HG02970 (cell line): ENCODE data around the gene CLVS2.

ENCODE experiments used
- ATAC-seq: cut with Tn5 transposase; IDR thresholded peaks from one replicate; pipeline ENCODE4 v1.9.1; 2021; ENCODE audit warnings: mild to moderate bottlenecking, moderate library complexity, moderate number of reproducible peaks; ENCODE audit not compliant: unreplicated experiment, low FRiP score

Gene CLVS2

DNA sequence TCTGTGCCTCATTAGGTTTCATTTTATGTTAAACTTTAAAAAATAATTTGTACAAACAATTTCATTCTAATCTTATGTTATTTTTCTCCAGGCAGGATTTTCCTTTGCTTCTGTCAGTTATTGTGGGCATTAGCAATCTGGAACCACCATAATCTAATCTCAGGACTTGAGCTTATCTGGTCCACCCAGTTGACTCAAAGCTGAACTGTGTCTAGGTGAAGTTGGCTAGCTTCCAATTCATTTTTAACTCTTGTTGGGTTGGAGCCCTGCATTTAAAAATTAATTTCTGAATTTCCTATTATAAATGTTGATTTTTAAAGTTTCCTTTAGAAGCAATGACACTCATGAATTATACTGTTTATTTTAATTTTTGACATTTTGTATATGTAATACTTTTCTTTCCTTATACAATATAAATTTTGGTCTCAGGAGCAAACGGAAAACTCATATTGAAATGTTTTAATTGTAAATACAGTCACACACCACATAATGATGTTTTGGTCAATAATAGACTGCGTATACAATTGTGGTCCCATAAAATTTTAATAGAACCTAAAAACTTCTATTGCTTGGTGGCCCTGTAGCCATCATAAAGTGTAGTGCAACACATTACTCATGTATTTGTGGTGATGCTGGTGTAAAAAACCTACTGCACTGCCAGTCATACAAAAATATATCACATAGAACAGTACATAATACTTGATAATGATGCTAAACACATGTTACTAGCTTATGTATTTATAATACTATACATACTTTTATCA, 121.3 kb downstream of the CLVS2 start:
- no peak for ATAC-seq

DNA sequence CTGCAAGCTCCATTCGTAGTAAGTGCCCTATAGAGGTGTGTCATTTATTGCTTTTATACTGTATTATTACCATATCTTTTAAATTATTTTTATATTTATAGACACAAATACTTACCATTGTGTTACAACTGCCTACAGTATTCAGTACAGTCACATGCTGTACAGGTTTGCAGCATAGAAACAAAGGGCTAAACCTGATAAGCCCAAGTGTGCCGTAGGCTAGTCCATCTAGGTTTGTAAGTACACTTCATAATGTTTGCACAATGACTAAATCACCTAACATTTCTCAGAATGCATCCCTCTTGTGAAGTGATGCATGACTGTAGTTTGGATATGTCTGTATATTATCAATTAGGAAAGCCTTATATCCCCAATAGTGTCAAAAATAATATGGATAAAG, 122.8 kb downstream of the CLVS2 start:
- ATAC-seq: no peak
